GM12865 (cell line): ENCODE data around the gene BRD7.

ENCODE experiments used
- DNase-seq: peaks from one replicate; pipeline ENCODE4 v3.0.0; 2010; ENCODE audit warnings: low read depth
- H3K4me3 ChIP-seq: 2 replicates; pipeline ENCODE4 v1.5.1; 2011; ENCODE audit warnings: mild to moderate bottlenecking, low read depth, low read length, control low read depth
- TF ChIP-seq, protein P1 (sequence below): IDR thresholded peaks from 2 replicates; pipeline ENCODE4 v1.5.1; 2011; ENCODE audit warnings: low read length, control low read depth, low read depth, inconsistent platforms; ENCODE audit not compliant: insufficient read depth; ENCODE audit errors: missing control alignments

The BRD7 gene

DNA sequence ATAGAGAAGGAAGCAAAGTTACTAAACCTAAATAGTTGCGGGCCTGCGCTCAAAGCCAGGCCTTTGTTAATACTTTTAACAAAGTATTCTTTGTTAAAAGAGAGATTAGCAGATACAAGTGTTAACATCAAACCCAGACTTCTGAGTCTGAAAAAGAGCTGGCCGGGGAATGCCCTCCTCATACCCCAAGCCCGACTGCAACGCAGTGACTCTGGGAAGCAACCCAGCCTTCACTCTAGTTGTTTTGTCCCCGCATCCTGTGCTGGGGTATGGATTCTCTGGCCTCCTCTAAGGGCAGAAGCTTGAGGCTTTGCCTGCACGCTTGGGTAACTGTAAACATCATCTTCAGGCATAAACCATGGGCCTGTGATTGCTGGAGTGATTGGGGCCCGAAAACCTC, 54.1 kb downstream of the BRD7 start:
- DNase-seq = no peak
- TF ChIP-seq, protein P1, sequence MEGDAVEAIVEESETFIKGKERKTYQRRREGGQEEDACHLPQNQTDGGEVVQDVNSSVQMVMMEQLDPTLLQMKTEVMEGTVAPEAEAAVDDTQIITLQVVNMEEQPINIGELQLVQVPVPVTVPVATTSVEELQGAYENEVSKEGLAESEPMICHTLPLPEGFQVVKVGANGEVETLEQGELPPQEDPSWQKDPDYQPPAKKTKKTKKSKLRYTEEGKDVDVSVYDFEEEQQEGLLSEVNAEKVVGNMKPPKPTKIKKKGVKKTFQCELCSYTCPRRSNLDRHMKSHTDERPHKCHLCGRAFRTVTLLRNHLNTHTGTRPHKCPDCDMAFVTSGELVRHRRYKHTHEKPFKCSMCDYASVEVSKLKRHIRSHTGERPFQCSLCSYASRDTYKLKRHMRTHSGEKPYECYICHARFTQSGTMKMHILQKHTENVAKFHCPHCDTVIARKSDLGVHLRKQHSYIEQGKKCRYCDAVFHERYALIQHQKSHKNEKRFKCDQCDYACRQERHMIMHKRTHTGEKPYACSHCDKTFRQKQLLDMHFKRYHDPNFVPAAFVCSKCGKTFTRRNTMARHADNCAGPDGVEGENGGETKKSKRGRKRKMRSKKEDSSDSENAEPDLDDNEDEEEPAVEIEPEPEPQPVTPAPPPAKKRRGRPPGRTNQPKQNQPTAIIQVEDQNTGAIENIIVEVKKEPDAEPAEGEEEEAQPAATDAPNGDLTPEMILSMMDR = no peak
- H3K4me3 ChIP-seq = no peak overlapping the region

DNA sequence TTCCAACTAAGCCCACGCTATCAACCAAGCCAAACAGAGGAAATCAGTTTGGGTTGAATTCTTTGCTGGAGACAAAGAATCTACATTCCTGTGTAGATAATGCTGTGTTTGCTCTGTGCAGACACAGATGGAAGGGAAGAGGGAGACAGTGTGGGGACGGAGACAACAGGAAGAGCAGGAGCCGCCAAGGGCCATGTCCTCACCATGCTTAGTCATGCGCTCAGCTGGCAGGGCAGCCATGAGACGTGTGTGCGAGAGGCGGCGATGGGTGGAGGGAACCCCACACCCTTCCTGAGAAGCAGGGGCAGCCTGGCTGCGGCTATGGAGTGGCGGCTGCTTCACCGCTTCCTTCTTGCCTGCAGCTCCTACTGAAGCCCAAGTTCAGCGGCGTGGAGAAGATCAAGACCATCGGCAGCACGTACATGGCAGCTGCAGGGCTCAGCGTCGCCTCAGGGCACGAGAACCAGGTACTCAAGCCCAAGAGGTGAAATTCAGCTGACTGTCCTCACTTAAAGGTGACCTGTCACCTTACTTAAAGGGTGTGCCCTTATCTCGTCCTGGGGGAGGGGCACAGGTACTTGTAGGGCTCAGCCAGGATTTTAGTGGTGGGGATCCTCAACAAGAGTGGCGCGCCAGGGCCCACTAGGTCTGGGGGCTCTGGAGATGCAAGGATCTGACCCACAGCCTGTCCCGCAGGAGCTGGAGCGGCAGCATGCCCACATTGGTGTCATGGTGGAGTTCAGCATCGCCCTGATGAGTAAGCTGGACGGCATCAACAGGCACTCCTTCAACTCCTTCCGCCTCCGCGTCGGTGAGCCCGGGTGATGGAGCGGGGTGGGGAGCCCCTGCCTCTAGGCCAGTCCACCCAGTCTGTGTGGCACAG, 55.0 kb downstream of the BRD7 start:
- DNase-seq = no peak
- no peak overlapping the region for H3K4me3 ChIP-seq
- TF ChIP-seq, protein P1 = no peak

DNA sequence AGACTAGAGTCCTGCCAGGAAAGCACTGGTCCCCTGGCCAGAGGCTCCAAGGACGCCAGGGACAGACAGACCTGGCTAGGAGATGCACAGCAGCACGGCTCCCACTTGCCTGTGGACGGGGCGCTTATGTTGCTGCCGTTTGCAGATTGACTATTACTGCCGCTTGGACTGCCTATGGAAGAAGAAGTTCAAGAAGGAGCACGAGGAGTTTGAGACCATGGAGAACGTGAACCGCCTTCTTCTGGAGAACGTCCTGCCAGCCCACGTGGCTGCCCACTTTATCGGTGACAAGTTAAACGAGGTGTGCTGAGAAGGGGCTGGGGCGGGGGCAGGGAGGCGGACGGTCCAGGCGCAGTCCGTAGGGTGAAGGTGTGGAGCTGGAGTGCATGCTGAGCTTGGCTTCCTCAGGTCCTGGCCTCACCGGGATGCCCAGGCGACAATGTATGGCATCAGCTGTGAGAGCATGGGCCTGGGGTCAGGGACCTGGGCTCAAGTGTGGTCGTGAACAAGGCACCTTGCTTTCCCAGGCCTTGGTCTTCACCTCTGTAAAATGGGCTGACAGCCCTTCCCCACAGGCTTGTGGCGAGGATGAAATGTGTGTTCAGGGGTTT, 56.8 kb downstream of the BRD7 start:
- no peak for DNase-seq
- no peak overlapping the region for H3K4me3 ChIP-seq

DNA sequence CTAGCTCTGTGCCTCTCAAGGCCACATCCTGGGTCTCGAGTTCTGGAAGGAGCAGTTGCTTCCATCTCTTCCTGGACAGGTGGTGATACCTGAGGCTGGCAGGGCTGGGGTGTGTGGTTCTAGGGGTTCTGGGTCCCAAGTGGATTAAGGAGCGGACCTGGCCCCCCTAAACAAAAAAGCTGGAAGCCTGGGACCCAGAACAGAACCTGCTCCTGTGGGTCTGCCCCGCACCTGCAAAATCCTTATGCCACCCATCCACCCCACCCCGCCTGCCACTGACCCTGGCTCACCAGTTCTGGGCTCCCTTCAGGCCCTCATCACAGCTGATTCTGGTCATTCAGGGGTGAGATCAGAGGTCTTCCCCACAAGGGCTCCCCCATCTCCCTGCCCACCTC, 57.7 kb downstream of the BRD7 start:
- TF ChIP-seq, protein P1 = no peak
- no peak for DNase-seq

More for the DNA sequence above, 56.8 kb downstream of the BRD7 start:
- TF ChIP-seq, protein P1 = no peak

DNA sequence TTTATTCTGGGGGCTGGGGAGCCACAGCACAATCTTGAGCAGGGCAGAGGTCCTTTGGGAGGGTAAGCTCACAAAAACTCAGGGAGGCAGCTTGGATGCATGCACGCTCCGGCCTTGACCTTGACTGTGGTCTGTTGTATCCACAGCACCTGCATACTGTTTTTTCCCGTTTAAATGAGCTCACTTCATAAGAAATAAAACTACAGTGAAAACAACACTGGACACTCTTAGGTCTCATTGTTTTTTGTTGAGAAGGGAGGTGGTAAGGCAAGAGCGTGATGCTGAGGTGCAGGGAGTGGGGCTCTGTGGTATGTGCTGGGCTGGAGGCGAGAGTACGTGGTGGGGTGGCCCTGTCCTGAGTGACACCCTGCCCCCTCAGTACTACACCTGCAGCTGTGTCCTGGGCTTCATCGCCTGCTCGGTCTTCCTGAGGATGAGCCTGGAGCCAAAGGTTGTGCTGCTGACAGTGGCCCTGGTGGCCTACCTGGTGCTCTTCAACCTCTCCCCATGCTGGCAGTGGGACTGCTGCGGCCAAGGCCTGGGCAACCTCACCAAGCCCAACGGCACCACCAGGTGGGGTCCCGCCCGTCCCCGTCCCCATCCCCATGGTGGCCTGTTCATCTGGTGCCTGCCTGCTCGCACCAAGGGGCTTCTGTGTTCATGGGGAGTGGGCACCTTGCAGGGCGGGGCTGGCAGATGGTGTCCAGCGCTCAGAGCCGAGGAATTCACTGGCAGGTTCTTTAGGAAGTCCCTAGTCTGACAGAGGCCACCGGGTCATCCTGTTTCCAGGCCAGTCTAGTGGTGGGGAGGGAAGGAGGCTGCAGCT, 58.3 kb downstream of the BRD7 start:
- no peak for DNase-seq
- TF ChIP-seq, protein P1 = no peak
- no peak overlapping the region for H3K4me3 ChIP-seq

More for the DNA sequence above, 57.7 kb downstream of the BRD7 start:
- no peak overlapping the region for H3K4me3 ChIP-seq

DNA sequence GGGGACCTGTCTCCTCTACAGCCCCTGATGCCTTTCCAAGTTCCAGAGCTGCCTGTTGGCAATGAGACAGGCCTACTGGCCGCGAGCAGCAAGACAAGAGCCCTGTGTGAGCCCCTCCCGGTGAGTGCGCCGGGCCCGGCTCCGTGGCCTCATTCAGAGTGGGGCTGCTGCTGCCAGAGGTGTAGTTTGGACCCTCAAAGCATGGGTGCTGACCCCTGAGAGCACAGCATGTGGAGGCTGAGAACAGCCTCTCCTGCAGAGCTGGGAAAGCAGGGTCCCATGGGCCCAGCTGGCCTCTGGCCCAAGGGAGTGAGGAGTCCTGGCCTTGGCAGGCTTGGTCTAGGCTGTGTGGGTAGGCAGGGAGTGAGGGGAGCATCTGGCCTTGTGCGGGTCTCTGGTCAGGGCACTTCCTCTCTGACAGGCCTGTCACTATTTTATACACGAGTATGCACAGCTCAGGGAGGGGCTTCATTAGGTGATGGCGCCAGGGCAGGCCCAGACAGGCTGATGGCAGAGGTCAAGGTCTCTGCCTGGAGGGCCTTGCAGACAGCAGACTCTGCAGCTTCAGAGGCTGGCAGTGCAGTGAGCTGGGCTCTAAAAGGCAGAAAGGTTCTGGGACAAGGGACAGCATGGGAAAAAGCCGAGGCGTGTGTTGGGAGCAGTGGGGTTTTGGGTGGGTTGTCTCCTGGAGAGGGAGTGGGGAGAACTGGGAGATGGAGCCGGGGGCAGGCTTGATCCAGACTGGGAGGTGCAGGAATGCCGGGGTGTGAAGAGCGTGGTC, 59.1 kb downstream of the BRD7 start:
- TF ChIP-seq, protein P1 = no peak
- DNase-seq = no peak
- H3K4me3 ChIP-seq = no peak overlapping the region
